22Rv1 (cell line): ENCODE measurements around the gene PMFBP1.

Source experiments
- ZFX ChIP-seq: fragments of 450-650 bp; IDR thresholded peaks from 2 replicates; pipeline ENCODE4 v1.6.1; 2017; ENCODE audit warnings: antibody characterized with exemption, borderline replicate concordance
- TF ChIP-seq, protein P1 (sequence below): fragments of 450-650 bp; IDR thresholded peaks from 2 replicates; pipeline ENCODE4 v1.5.1; 2017; ENCODE audit warnings: mild to moderate bottlenecking

DNA sequence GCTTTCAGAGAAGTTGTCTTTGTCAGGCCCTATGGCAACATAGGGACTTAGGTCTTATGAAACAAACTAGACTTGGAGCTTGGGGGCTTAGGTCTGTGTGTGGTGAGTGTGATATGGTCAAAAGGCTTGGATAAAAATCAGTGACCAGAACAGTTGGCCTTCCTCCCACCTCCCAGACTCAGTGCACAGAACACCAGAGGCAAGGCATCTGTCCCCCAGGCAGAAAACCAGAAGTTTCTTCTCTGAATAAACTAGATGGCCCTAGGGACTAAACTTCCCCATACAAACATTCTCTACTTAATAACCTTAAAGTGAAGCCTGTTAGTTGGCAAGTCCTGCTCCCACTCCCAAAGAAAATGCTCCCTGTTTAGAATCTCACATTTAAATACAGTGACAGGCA is 39.2 kb upstream of the PMFBP1 start:
- TF ChIP-seq, protein P1, sequence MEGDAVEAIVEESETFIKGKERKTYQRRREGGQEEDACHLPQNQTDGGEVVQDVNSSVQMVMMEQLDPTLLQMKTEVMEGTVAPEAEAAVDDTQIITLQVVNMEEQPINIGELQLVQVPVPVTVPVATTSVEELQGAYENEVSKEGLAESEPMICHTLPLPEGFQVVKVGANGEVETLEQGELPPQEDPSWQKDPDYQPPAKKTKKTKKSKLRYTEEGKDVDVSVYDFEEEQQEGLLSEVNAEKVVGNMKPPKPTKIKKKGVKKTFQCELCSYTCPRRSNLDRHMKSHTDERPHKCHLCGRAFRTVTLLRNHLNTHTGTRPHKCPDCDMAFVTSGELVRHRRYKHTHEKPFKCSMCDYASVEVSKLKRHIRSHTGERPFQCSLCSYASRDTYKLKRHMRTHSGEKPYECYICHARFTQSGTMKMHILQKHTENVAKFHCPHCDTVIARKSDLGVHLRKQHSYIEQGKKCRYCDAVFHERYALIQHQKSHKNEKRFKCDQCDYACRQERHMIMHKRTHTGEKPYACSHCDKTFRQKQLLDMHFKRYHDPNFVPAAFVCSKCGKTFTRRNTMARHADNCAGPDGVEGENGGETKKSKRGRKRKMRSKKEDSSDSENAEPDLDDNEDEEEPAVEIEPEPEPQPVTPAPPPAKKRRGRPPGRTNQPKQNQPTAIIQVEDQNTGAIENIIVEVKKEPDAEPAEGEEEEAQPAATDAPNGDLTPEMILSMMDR = no peak
- no peak for TF ChIP-seq ZFX
